ENCODE results near the gene BLVRA.

- TF ChIP-seq POLR2AphosphoS5 (IDR thresholded peaks at IDR 0.05) (no peak), CTCF (IDR thresholded peaks at IDR 0.05) (no peak), POLR2A (IDR thresholded peaks at IDR 0.05; ENCODE audit: low read depth) (no peak), EP300 (IDR thresholded peaks at IDR 0.05) (no peak)
Measured at GRCh38 chr7:43847496-43847895, 89.0 kb downstream of the BLVRA start.
